IPS-15b (cell line): ENCODE data around the gene UACA.
"Not testable (repeated sequence)": the region's sequence is repeated elsewhere in the genome, so short reads cannot be mapped to it uniquely, and the experiment has no call there.

Experiments
- H3K27me3 ChIP-seq: one replicate; pipeline ENCODE4 v1.6.1; 2013; ENCODE audit warnings: low read length; ENCODE audit not compliant: control insufficient read depth, insufficient read depth
- H3K36me3 ChIP-seq: one replicate; pipeline ENCODE4 v1.6.1; 2013; ENCODE audit warnings: low read length; ENCODE audit not compliant: control insufficient read depth, insufficient read depth
- H3K4me1 ChIP-seq: one replicate; pipeline ENCODE4 v1.6.1; 2013; ENCODE audit warnings: mild to moderate bottlenecking, low read length; ENCODE audit not compliant: control insufficient read depth, insufficient read depth
- H3K4me3 ChIP-seq: one replicate; pipeline ENCODE4 v1.5.1; 2013; ENCODE audit warnings: low read depth, low read length
- H3K9ac ChIP-seq: one replicate; pipeline ENCODE4 v1.6.1; 2013; ENCODE audit warnings: low read depth, mild to moderate bottlenecking, low read length
- H3K9me3 ChIP-seq: one replicate; pipeline ENCODE4 v1.6.1; 2013; ENCODE audit warnings: mild to moderate bottlenecking, low read length; ENCODE audit not compliant: control insufficient read depth, insufficient read depth

Gene UACA

DNA sequence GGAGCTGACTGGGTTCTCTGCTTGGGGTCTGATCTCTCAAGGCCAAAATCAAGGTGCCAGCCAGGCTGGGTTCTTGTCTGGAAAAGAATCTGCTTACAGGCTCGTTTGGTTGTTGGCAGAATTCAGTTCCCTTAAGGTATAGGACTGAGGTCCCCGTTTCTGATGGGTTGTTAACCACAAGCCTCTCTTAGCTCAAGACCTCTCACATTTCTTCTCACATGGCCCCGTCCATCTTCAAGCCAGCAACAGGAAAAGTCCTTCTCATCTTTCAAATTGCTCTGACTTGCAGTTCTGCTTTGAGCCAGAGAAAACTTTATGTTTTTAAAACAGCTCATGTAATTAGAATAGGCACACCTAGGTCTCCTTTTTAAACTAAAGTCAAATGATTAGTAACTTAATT is 20.4 kb downstream of the UACA start:
- no peak overlapping the region for H3K9ac ChIP-seq

DNA sequence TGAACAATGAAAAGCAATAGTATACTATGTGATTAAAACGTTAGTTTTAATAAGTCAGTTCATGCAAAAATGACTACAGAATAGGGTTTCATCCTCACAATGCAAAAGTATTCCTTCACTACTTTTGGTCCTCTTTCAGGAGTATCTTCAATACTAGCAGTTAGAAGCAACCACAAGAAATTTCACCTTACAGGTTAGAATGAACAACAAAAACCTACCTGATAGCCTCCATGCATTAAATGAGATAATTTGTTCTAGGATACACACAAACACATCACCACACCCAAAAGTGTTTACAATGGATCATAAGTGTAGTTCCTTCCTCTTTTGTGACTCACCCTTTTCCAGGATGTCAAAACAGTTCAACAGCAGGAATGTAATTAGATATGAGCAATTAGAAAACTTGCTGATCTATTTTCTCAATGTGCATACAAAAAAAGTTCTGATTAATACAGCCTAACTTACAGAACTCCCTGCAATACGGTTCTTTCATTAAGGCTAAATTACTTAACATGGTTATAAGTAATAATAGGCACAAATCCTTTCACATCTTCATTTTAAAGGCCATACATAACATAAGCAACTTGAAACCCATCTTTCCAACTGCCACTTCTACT is 21.6 kb downstream of the UACA start:
- Histone ChIP-seq H3K4me3 (no peak overlapping the region), H3K9me3 (no peaks in the 10 kb centered on the region), H3K9ac (no peak overlapping the region), H3K4me1 (no peaks in the 10 kb centered on the region), H3K36me3 (no peaks in the 10 kb centered on the region), H3K27me3 (no peaks in the 10 kb centered on the region)

More for the DNA sequence above, 20.4 kb downstream of the UACA start:
- Histone ChIP-seq H3K36me3 (no peaks in the 10 kb centered on the region), H3K4me1 (no peaks in the 10 kb centered on the region), H3K9me3 (no peaks in the 10 kb centered on the region), H3K27me3 (no peaks in the 10 kb centered on the region), H3K4me3 (no peak overlapping the region)

DNA sequence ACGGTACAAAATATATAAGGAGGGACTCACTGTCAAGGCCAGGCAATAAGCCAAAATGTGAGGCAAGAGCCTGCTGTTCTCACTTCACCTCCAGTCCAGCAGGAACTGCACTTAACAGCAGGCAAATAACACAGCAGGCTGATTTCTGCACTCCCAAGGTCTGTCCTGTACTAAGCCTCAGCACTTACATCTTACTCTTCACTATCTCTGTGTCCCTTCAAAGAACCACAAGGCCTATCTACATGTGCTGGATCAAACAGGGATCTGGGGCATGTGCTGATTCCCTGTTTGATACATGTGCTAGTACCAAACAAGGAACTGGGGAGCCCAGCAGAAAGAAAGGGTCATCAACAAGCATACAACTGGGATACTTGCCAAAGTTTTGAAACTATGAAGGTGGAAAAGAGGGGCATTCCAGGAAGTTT is 22.2 kb downstream of the UACA start:
- Histone ChIP-seq H3K4me1 (no peaks in the 10 kb centered on the region), H3K9me3 (no peaks in the 10 kb centered on the region), H3K36me3 (no peaks in the 10 kb centered on the region), H3K9ac (no peak overlapping the region), H3K27me3 (no peaks in the 10 kb centered on the region), H3K4me3 (no peak overlapping the region)

DNA sequence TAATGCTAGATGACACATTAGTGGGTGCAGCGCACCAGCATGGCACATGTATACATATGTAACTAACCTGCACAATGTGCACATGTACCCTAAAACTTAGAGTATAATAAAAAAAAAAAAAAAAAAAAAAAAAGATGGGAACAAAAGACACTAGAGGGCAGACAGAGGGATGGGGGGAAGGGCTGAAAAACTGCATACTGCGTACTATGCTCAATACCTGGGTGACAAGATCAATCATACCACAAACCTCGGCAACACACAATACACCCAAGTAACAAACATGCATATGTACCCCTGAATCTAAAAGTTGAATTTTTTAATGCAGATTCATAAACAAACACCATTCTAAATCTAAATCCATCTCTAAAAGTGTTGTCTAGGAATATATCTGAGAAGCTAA is 28.3 kb downstream of the UACA start:
- not testable (repeated sequence) for H3K36me3 ChIP-seq, H3K4me1 ChIP-seq, H3K27me3 ChIP-seq, H3K9me3 ChIP-seq, H3K9ac ChIP-seq, H3K4me3 ChIP-seq

DNA sequence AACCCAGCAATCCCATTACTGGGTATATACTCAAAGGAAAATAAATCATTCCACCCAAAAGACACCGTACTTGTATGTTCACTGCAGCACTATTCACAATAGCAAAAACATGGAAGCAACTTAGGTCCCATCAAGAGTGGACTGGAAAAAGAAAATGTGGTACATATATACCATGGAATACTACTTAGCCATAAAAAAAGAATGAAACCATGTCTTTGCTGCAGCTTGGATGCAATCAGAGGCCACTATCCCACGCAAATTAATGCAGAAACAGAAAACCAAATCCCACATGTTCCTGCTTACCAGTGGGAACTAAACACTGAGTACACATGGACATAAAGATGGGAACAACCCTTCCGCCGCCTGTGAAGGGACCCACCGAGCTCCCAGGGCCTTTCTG is 34.2 kb downstream of the UACA start:
- Histone ChIP-seq H3K9ac (no peak overlapping the region), H3K4me3 (no peak overlapping the region), H3K36me3 (no peaks in the 10 kb centered on the region), H3K27me3 (no peaks in the 10 kb centered on the region), H3K9me3 (no peaks in the 10 kb centered on the region), H3K4me1 (no peaks in the 10 kb centered on the region)

DNA sequence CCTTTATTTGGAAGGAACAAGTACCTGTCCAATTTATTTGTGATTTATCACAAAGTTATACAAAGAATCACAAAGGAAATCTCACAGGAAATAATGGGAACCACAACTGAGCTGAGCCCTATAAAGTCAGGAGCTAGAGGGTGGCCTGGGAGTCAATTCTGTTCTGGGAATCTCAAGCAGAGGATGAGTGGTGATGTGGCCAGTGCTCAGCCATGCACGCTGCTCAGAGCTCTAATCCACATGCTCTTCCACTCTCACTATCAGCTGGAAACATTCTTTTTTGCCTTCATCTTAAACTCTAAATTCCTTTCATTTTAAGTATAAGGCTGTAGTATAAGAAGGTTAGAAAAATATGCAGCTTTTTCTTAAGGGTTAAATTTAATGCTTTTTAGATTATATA is 36.6 kb downstream of the UACA start:
- Histone ChIP-seq H3K4me3 (no peak overlapping the region), H3K36me3 (no peaks in the 10 kb centered on the region), H3K9me3 (no peaks in the 10 kb centered on the region)

DNA sequence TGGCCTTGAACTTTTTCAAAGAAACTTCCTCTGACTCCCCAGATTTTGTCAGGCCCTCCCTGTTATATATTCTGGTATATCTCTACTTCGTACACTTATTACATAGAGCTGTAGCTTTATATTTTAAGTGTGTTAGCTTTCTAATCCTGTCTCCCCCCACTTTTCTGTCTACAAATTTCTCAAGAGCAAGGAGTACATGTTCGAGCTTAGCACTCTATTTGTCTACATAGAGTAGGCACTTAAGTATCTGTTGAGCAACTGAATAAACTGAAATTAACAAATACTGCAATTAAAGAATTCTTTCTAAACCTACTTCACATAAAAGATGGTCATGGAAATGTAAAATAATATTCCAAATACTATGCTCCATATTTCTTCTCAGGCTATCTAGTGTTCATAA is 39.4 kb downstream of the UACA start:
- Histone ChIP-seq H3K9ac (no peak overlapping the region), H3K36me3 (no peaks in the 10 kb centered on the region), H3K9me3 (no peaks in the 10 kb centered on the region), H3K4me3 (no peak overlapping the region), H3K27me3 (no peaks in the 10 kb centered on the region), H3K4me1 (no peaks in the 10 kb centered on the region)

More for the DNA sequence above, 36.6 kb downstream of the UACA start:
- Histone ChIP-seq H3K4me1 (no peaks in the 10 kb centered on the region), H3K9ac (no peak overlapping the region), H3K27me3 (no peaks in the 10 kb centered on the region)

DNA sequence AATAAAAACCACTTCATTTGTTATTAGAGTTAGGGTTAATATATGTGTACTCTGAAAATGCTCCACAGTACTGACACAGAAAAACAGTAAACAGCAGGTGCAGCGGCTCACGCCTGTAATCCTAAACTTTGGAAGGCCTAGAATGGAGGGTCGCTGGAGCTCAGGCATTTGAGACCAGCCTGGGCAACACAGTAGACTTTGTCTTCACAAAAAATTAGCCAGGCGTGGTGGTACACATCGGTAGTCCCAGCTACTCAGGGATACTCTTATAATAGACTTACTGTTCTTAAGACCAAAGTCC is 40.3 kb downstream of the UACA start:
- H3K4me1 ChIP-seq, result no peaks in the 10 kb centered on the region
- H3K4me3 ChIP-seq, result no peak overlapping the region
- no peaks in the 10 kb centered on the region for H3K27me3 ChIP-seq
- no peaks in the 10 kb centered on the region for H3K9me3 ChIP-seq
- no peaks in the 10 kb centered on the region for H3K36me3 ChIP-seq
- H3K9ac ChIP-seq, result no peak overlapping the region

DNA sequence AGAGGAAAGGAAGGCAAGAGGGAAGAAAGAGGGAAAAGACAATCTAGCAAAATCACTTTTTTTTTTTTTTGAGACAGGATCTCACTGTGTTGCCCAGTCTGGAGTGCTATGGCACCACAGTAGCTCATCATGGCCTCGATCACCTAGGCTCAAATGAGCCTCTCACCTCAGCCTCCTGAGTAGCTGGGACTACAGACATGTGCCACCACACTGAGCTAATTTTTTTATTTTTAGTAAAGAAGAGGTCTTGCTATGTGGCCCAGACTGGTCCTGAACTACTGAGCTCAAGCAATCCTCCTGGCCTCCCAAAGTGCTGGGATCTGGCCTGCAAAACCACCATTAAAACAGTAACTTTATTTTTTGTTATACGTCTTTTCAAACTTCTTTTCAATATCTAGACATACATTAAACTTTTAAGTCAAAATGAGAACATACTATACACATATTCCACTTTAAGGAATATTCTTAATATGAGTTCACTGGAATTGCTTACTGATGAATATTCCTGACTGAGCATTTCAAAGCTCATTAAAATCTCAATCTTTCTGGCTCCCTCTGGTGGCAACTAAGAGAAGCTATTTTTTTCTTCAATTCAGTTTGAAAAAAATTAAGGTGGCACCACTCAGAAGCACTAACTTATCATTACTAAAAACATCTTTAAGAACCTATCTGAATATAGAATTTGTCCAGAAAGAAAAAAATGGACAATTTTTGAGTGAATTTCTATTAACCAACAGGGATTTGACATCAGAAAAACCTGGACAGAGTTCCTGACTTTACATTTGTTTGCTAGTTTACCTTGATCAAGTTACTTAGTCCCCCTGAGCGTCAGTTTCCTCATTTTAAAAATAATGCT is 40.9 kb downstream of the UACA start:
- Histone ChIP-seq H3K4me3 (no peak overlapping the region), H3K27me3 (no peaks in the 10 kb centered on the region), H3K36me3 (no peaks in the 10 kb centered on the region), H3K4me1 (no peaks in the 10 kb centered on the region), H3K9me3 (no peaks in the 10 kb centered on the region), H3K9ac (no peak overlapping the region)

DNA sequence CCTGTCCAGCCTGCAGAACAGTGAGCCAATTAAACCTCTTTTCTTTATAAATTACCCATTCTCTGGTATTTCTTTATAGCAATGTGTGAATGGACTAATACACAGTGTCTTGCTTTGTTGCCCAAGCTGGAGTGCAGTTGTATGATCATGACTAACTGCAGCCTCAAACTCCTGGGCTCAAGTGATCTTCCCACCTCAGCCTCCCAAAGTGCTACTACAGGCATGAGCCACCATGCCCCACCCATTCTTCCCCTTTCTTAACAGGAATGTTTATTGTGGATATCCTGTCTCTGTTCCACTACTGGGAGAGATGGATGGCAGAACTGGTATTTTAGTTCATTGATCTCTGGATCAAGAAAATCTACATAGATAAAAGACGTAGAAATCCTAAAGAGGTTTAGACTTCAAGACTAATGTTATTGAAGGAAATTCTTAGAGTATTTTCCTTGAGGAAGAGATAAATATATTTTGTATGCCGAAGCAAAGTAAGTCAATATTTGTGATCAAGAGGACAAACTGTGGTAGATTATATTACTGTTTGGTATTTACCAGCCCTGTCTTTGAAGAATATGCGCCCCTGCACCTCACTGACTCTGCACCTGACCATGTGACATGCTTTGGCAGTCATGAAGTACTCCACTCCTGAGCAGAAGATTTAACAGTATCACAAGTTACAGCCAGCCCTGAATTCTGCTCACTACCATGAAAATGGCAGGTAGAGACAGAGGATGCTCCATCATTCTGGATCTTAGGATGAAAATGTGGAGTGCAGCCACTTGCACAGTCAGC is 42.9 kb downstream of the UACA start:
- Histone ChIP-seq H3K27me3 (no peaks in the 10 kb centered on the region), H3K4me3 (no peak overlapping the region), H3K9ac (no peak overlapping the region), H3K9me3 (no peaks in the 10 kb centered on the region), H3K4me1 (no peaks in the 10 kb centered on the region), H3K36me3 (no peaks in the 10 kb centered on the region)

DNA sequence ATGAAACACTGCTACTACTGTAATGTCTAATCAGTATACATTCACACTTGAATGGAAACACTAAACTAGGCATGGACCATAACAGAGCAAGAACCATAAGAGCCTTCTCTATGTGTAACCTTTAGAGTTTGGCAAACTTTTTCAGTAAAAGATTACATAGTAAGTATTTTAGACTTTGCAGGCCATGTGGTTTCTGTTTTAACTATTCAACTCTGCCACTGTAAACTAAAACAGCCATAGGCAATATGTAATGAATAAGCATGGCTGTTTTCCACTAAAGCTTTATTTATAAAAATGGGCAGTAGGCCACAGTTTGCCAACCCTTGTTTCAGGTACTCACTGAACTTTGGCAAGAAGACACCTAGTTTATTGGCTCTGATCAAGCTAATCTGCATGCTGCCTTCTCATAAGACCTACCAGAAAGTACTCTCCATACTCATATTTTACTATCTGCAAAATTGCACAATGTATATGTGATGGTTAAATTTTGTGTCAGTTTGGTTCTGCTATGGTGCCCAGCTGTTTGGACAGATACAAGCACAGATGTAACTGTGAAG is 46.0 kb downstream of the UACA start:
- no peak overlapping the region for H3K4me3 ChIP-seq
- H3K9me3 ChIP-seq, result no peaks in the 10 kb centered on the region
- H3K36me3 ChIP-seq, result no peaks in the 10 kb centered on the region
- no peak overlapping the region for H3K9ac ChIP-seq
- H3K4me1 ChIP-seq, result no peaks in the 10 kb centered on the region
- no peaks in the 10 kb centered on the region for H3K27me3 ChIP-seq
